Thymus (tissue), 11 donors: Measurements from ENCODE around the gene PEAK1. TPM values are rescaled to one million over a fixed set of nuclear protein-coding genes. Genes with fewer than 3 reads are reported as not detected.
"Not testable (repeated sequence)": the region's sequence is repeated elsewhere in the genome, so short reads cannot be mapped to it uniquely, and the experiment has no call there.

ENCODE experiments used
- DNase-seq, 9 donors: peaks; one replicate each; pipeline ENCODE4 v3.0.0-alpha.2; 2013; ENCODE audit warnings: low spot score in 9 of 9, low read depth in 6 of 9, missing footprints in 1 of 9
- H3K27ac ChIP-seq, 2 donors: one replicate each; pipeline ENCODE4 v1.5.1; 2013; ENCODE audit warnings: control low read depth in 1 of 2, low read depth in 1 of 2, low read length in 1 of 2, mild to moderate bottlenecking in 1 of 2, moderate library complexity in 1 of 2
- H3K27me3 ChIP-seq, 2 donors: one replicate each; pipeline ENCODE4 v1.5.1; 2013; ENCODE audit warnings: low read length in 1 of 2; ENCODE audit not compliant: control insufficient read depth in 2 of 2, insufficient read depth in 1 of 2
- H3K36me3 ChIP-seq, 2 donors: one replicate each; pipeline ENCODE4 v1.5.1; 2013; ENCODE audit warnings: low read length in 1 of 2, mild to moderate bottlenecking in 1 of 2, moderate library complexity in 1 of 2; ENCODE audit not compliant: control insufficient read depth in 2 of 2, insufficient read depth in 2 of 2
- H3K4me1 ChIP-seq, 2 donors: one replicate each; pipeline ENCODE4 v1.5.1; 2013; ENCODE audit warnings: low read length in 2 of 2; ENCODE audit not compliant: control insufficient read depth in 2 of 2, insufficient read depth in 2 of 2
- H3K4me3 ChIP-seq, 2 donors: one replicate each; pipeline ENCODE4 v1.5.1; 2013; ENCODE audit warnings: low read length in 2 of 2, control low read depth in 1 of 2, mild to moderate bottlenecking in 1 of 2
- H3K9me3 ChIP-seq, 2 donors: one replicate each; pipeline ENCODE4 v1.5.1; 2013; ENCODE audit warnings: low read length in 1 of 2, mild to moderate bottlenecking in 1 of 2; ENCODE audit not compliant: control insufficient read depth in 2 of 2, insufficient read depth in 1 of 2
- WGBS: extraction: QIAGEN DNeasy Blood & Tissue Kit; methylation state at CpG from one replicate; pipeline ENCODE4 v1.1.7; 2013; 5-methylcytosine and 5-hydroxymethylcytosine counted together
- polyA plus RNA-seq: library from polyadenylated mRNA; stranded (reverse); fragments of 200-250 nt; gene quantifications from one replicate; pipeline ENCODE4 v1.2.3, GENCODE V29; 2013
- total RNA-seq: library from RNA; stranded (reverse); fragments of 120-200 nt; gene quantifications from one replicate; pipeline ENCODE4 v1.2.4, GENCODE V29; 2013
- donor health status: healthy.

The PEAK1 gene
- total and polyA plus RNA-seq, 2 donors = 4.7 to 7.8 TPM

GRCh38 chr15:77196381-77196780, 223.5 kb downstream of the PEAK1 start:
- H3K9me3 ChIP-seq = no peaks in the 10 kb centered on the region
- no peak overlapping the region for H3K27ac ChIP-seq
- H3K27me3 ChIP-seq = no peaks in the 10 kb centered on the region
- no peaks in the 10 kb centered on the region for H3K4me1 ChIP-seq
- no peak overlapping the region for H3K4me3 ChIP-seq
- no peaks in the 10 kb centered on the region for H3K36me3 ChIP-seq
- DNase-seq = no peak

GRCh38 chr15:77195586-77195985, 224.3 kb downstream of the PEAK1 start:
- Histone ChIP-seq H3K4me3 (no peak overlapping the region), H3K4me1 (no peaks in the 10 kb centered on the region), H3K9me3 (no peaks in the 10 kb centered on the region), H3K27me3 (no peaks in the 10 kb centered on the region), H3K36me3 (no peaks in the 10 kb centered on the region), H3K27ac (no peak overlapping the region)
- WGBS = 97% methylated on average over 3 of the region's 3 CpGs
- DNase-seq = no peak

GRCh38 chr15:77192451-77192850, 227.5 kb downstream of the PEAK1 start:
- no peak for DNase-seq

GRCh38 chr15:77191230-77191834, 228.6 kb downstream of the PEAK1 start:
- Histone ChIP-seq H3K4me1 (peaks cover 0 to 7% of the 10 kb centered on the region in 2 donors), H3K36me3 (no peaks in the 10 kb centered on the region), H3K9me3 (no peaks in the 10 kb centered on the region), H3K27me3 (no peaks in the 10 kb centered on the region), H3K4me3 (no peak overlapping the region), H3K27ac (no peak overlapping the region)
- over 99% methylated on average over 2 of the region's 2 CpGs for WGBS
- DNase-seq = no peak

More at GRCh38 chr15:77192451-77192850, 227.5 kb downstream of the PEAK1 start:
- Histone ChIP-seq H3K27me3 (no peaks in the 10 kb centered on the region), H3K9me3 (no peaks in the 10 kb centered on the region), H3K36me3 (no peaks in the 10 kb centered on the region), H3K27ac (no peak overlapping the region), H3K4me3 (no peak overlapping the region), H3K4me1 (peaks cover 0 to 3% of the 10 kb centered on the region in 2 donors)
- WGBS = 98% methylated on average over 4 of the region's 4 CpGs

- H3K4me1 ChIP-seq = peaks cover 0 to 10% of the 10 kb centered on the region in 2 donors
- no peaks in the 10 kb centered on the region for H3K36me3 ChIP-seq
- no peaks in the 10 kb centered on the region for H3K9me3 ChIP-seq
- DNase-seq = peak in 5 of 9 donors; percentile 19 to 64 (median 34)
- 33% methylated on average over 4 of the region's 4 CpGs for WGBS
- peak overlapping the region; percentile 40 to 48 for H3K27ac ChIP-seq
- no peaks in the 10 kb centered on the region for H3K27me3 ChIP-seq
- no peak overlapping the region for H3K4me3 ChIP-seq
These were observed 232.0 kb downstream of the PEAK1 start for GRCh38 chr15:77187751-77188464.

- DNase-seq = peak in 2 of 9 donors; percentile 41 to 58
- 45% methylated on average over 3 of the region's 3 CpGs for WGBS
- H3K4me1 ChIP-seq = peaks cover under 1 to 15% of the 10 kb centered on the region in 2 donors
- H3K27me3 ChIP-seq = no peaks in the 10 kb centered on the region
- no peaks in the 10 kb centered on the region for H3K9me3 ChIP-seq
- no peak overlapping the region for H3K27ac ChIP-seq
- no peaks in the 10 kb centered on the region for H3K36me3 ChIP-seq
- no peak overlapping the region for H3K4me3 ChIP-seq
These were observed 233.3 kb downstream of the PEAK1 start for GRCh38 chr15:77186594-77187011.

- Histone ChIP-seq H3K27me3 (no peaks in the 10 kb centered on the region), H3K4me1 (peaks cover 5 to 27% of the 10 kb centered on the region in 2 donors), H3K4me3 (no peak overlapping the region), H3K36me3 (no peaks in the 10 kb centered on the region), H3K9me3 (no peaks in the 10 kb centered on the region), H3K27ac (no peak overlapping the region)
- no peak for DNase-seq
- 81% methylated on average over 2 of the region's 2 CpGs for WGBS
These were observed 234.6 kb downstream of the PEAK1 start for GRCh38 chr15:77185242-77185785.

GRCh38 chr15:77184352-77184751, 235.6 kb downstream of the PEAK1 start:
- peaks cover 7 to 35% of the 10 kb centered on the region in 2 donors for H3K4me1 ChIP-seq
- H3K4me3 ChIP-seq, H3K27me3 ChIP-seq, DNase-seq, H3K36me3 ChIP-seq, H3K27ac ChIP-seq, H3K9me3 ChIP-seq: not testable (repeated sequence)
- WGBS = 98% methylated on average over 4 of the region's 4 CpGs

- Histone ChIP-seq H3K9me3 (no peaks in the 10 kb centered on the region), H3K4me3 (no peak overlapping the region), H3K27me3 (no peaks in the 10 kb centered on the region), H3K36me3 (no peaks in the 10 kb centered on the region), H3K27ac (no peak overlapping the region), H3K4me1 (peaks cover 7 to 42% of the 10 kb centered on the region in 2 donors)
- WGBS = 95% methylated on average over 3 of the region's 3 CpGs
- no peak for DNase-seq
These were observed 236.8 kb downstream of the PEAK1 start for GRCh38 chr15:77183066-77183465.
